Myocyte (in vitro differentiated cells): Measurements from ENCODE around the gene MINAR1. TPM values are rescaled to one million over a fixed set of nuclear protein-coding genes. Genes with fewer than 3 reads are reported as not detected.

Source experiments
- DNase-seq: peaks from one replicate; pipeline ENCODE4 v3.0.0-alpha.2; 2012; ENCODE audit warnings: low read depth
- total RNA-seq: library from RNA; depleted of rRNA; stranded (reverse); fragments of >200 nt; gene quantifications from 2 replicates; pipeline ENCODE4 v1.2.3, GENCODE V29; 2014

Gene MINAR1
- total RNA-seq, 1 donor from 2014 or later, result 2.5 TPM

GRCh38 chr15:79463043-79463780, 31.1 kb downstream of the MINAR1 start:
- DNase-seq, result no peak

DNA sequence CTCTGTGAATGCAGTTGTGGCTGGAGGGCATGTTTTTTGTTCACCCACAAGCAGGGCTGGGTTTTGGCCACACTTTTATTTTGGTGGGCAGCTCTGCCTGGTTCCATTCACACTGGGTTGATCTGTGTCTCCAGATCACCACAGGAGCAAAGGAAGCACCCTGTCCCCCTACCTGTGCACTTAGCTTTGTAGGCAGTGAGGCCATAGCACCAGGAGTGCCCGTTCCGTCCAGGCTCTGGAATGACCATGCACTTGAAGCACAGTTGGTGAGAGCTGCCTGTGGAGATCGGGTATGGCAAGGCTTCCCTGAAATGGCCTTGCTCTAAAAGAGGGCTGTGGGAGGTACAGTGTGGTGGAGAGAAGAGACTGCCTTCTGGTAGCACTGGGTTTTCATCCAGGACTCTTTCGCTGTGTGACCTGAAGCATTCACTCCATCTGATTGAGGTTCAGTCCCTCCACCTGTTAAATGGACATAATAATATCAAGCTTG, 31.7 kb downstream of the MINAR1 start:
- DNase-seq, result no peak

DNA sequence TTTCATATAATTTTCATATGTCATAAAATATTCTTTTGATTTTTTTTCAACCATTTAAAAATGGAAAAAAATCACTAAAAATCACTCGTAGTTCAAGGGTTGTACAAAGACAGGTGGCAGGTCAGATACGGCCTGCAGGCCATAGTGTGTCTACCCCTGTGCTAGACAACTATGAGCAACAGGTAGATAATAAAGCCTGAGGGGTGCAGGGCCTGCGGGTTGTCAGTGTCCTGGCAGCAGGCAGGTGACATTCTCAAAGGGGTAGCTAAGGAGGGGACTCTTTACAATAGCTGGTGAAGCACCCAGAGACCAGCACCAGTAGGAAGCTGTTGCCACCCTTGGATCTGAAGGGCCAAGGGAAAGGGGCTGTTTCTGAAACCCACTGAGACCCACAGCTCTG, 34.4 kb downstream of the MINAR1 start:
- DNase-seq, result no peak

DNA sequence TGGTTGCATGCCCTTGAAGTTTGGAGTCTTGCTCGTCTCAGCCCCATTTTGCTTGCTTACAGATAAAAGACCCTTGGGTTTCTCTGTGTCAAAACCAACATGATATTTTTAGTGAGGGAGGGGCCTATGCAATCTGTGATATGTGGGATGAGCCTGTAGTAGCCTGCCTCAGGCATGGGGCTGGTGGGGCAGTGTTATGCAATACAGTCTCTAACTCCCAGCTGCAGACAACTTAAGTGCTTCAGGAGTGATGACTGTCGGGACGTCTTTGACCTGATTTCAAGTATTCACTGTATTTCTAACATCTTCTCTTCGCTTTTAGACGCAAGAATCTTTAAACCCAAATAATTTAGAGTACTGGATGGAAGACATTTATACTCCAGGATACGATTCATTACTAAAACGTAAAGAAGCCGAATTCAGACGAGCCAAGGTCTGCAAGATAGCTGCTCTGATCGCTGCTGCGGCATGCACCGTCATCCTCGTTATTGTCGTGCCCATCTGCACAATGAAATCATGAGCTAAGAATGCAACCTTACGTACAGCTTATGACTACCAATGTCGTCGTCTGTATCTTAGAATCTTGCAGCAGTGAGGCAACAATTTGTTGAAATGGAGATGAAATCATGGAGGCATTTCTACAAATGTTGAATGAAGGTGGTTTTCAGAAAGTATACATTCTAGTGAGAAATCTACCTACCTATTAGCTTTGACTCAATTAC, 35.9 kb downstream of the MINAR1 start:
- DNase-seq, result no peak

DNA sequence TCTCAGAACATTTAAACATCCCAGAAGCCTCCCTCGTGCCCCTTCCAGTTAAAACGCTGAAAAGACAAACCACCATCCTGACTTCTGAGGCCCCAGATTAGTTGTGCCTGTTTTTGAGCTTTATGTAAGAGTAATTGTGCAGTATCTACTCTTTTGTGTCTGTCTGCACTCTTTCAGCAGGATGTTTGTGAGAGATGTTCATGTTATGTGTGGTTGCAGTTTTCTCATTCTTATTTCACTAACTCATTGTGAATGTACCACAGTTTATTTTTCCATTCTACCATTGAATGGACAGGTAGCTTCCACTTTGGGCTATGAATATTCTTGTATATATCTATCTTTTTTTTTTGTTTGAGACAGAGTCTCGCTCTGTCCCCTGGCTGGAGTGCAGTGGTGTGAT, 40.3 kb downstream of the MINAR1 start:
- DNase-seq, result no peak

DNA sequence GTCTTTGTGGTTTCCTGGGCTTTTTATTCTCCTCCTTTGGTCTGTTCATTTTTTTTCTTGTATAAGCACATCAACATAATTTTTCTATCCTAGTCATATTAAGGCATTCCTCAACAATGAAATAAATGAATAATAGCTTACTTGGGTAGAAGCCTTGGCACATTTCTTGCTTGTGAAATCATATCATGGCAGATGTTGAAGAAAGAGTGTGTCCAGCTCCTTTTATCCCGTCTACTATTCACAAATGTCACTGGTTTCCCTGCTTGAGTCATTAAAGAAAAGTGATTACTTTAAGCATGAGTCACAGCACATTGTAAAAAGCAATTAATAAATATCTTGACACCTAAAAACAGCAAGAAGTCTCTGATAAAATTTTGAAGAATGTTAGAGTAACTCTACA, 42.1 kb downstream of the MINAR1 start:
- DNase-seq, result peak; percentile 31

- no peak for DNase-seq
Observed at GRCh38 chr15:79475306-79475705, 43.2 kb downstream of the MINAR1 start.

DNA sequence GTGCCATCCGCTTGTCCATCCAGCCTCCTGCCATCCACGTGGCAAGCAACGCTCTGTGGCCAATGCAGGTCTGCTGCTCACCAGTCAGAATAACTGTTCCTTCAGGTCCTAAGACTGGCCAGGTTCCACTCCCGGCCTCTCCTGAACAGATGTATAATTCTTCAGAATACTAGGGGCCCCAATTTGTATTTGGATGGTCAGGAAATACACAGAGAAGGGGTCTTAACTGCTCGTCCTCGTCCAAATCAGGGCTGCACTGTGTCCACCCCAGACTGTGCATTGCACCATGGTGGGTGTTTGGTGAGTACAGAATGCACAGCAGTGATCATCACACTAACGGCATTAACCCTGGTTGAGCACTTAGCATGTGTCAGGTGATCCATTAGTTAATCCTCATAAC, 46.0 kb downstream of the MINAR1 start:
- DNase-seq, result no peak

GRCh38 chr15:79479616-79480015, 47.5 kb downstream of the MINAR1 start:
- DNase-seq, result no peak

GRCh38 chr15:79481793-79482192, 49.7 kb downstream of the MINAR1 start:
- no peak for DNase-seq

Other genes starting within 250 kb of the MINAR1 start
- gene ANKRD34C, start 149.6 kb upstream of the MINAR1 start, total RNA-seq, result 0.05 and 0.21 TPM in 2 replicates
- gene TMED3, start 121.2 kb upstream of the MINAR1 start, total RNA-seq, result 129 and 134 TPM in 2 replicates